Activated T-cell treated with anti-CD3 and anti-CD28 coated beads, Interleukin-2, amount 50 U/mL, for 24 hours (primary cell): Measurements from ENCODE around the gene CD86.
"Not testable (repeated sequence)": the region's sequence is repeated elsewhere in the genome, so short reads cannot be mapped to it uniquely, and the experiment has no call there.

Source experiments
- DNase-seq: peaks from one replicate; pipeline ENCODE4 v3.0.0-alpha.2; 2020
- H3K27ac Mint-ChIP-seq: 2 replicates; pipeline ENCODE4 v1.8.0; 2020; ENCODE audit warnings: mild to moderate bottlenecking, mixed read lengths
- H3K27me3 Mint-ChIP-seq: 2 replicates; pipeline ENCODE4 v1.8.0; 2020; ENCODE audit warnings: mixed read lengths
- H3K36me3 Mint-ChIP-seq: 2 replicates; pipeline ENCODE4 v1.8.0; 2020; ENCODE audit warnings: low read depth, mixed read lengths
- H3K4me1 Mint-ChIP-seq: 2 replicates; pipeline ENCODE4 v1.8.0; 2020; ENCODE audit warnings: low read depth, mixed read lengths
- H3K4me3 Mint-ChIP-seq: 2 replicates; pipeline ENCODE4 v1.8.0; 2020; ENCODE audit warnings: mild to moderate bottlenecking, moderate library complexity, mixed read lengths
- H3K9me3 Mint-ChIP-seq: 2 replicates; pipeline ENCODE4 v1.8.0; 2020; ENCODE audit warnings: mixed read lengths

The CD86 gene

DNA sequence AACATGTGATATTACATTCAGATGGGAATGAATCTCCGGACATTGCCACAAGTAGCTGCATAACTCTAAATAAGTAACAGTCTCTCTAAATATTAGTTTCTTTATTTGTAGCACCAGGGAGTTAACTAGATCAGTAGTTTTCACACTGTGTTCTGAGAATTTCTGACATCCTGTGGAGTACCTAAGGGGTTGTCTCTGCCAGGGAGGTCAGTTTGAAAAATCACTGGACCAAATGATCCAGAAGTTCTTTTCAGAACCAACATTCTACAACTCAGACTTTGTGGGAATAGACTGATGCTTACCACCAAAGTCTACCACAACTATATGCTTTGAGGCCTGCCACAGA, 24.1 kb upstream of the CD86 start:
- Mint-ChIP-seq H3K27me3 (peaks cover 10% of the 10 kb centered on the region), H3K4me3 (no peak overlapping the region), H3K36me3 (no peaks in the 10 kb centered on the region), H3K27ac (peak overlapping the region; percentile 18), H3K4me1 (peaks cover 17% of the 10 kb centered on the region), H3K9me3 (peaks cover 8% of the 10 kb centered on the region)
- DNase-seq: no peak

DNA sequence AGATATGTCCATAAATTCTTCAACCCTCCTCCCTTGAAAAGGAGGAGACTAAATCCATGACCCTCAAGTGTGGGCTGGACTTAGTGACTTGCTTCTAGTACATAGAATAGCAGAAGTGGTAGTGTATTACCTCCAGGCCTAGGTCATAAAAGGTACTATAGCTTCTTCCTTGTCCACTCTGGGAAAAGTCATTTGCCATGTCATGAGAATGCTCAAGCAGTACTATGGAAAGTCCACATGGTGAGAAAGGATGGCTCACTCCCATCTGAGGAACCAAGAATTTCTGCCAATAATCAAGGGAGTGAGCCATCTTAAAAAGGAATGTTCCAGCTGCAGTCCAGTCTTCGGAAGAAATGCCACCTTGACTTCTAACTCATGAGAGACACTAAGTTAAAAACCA, 22.6 kb upstream of the CD86 start:
- Mint-ChIP-seq H3K36me3 (no peaks in the 10 kb centered on the region), H3K27ac (no peak overlapping the region), H3K9me3 (peaks cover 15% of the 10 kb centered on the region), H3K4me3 (no peak overlapping the region), H3K27me3 (peaks cover 10% of the 10 kb centered on the region), H3K4me1 (peaks cover 17% of the 10 kb centered on the region)
- DNase-seq: no peak

DNA sequence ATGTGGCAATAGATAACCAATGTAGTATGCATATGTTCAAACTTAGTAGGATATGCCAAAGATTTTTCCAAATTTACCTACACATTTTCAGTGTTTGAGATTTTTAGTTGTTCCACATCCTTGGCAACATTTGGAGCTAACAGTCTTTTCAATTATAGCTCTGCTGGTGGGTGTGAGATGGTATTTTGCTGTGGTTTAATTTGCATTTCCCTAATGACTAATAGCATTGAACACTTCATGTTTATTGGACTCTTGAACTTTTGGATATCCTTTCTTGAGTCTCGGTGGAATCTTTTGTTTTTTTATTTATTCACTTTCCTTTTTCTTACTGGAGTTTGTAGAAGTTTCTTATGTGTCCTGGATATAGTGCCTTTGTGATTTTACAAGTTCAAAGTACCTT, 22.1 kb upstream of the CD86 start:
- Mint-ChIP-seq H3K36me3 (no peaks in the 10 kb centered on the region), H3K9me3 (peaks cover 19% of the 10 kb centered on the region), H3K27me3 (peaks cover 10% of the 10 kb centered on the region), H3K27ac (no peak overlapping the region), H3K4me3 (no peak overlapping the region), H3K4me1 (peaks cover 17% of the 10 kb centered on the region)
- DNase-seq: no peak

DNA sequence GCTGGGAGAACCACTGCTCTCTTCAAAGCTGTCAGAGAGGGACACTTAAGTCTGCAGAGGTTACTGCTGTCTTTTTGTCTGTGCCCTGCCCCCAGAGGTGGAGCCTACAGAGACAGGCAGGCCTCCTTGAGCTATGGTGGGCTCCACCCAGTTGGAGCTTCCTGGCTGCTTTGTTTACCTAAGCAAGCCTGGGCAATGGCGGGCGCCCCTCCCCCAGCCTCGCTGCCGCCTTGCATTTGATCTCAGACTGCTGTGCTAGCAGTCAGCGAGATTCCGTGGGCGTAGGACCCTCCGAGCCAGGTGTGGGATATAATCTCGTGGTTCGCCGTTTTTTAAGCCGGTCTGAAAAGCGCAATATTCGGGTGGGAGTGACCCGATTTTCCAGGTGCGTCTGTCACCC, 7.9 kb upstream of the CD86 start:
- H3K36me3 Mint-ChIP-seq, H3K27ac Mint-ChIP-seq, H3K4me3 Mint-ChIP-seq, H3K4me1 Mint-ChIP-seq, H3K9me3 Mint-ChIP-seq, DNase-seq: not testable (repeated sequence)
- peaks cover 13% of the 10 kb centered on the region for H3K27me3 Mint-ChIP-seq

DNA sequence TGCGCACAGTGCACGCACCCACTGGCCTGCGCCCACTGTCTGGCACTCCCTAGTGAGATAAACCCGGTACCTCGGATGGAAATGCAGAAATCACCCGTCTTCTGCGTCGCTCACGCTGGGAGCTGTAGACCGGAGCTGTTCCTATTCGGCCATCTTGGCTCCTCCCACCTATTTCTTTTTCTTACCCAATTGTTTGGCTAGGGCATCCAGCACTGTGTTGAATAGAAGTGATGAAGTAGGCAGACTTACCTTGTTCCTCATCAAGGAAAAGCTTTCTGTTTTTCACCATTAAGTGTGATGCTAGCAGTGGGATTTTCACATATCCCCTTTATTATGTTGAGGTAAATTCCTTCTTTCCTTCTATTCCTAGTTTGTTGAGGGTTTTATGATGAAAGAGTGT, 7.4 kb upstream of the CD86 start:
- H3K4me1 Mint-ChIP-seq, DNase-seq, H3K9me3 Mint-ChIP-seq, H3K27ac Mint-ChIP-seq, H3K36me3 Mint-ChIP-seq, H3K4me3 Mint-ChIP-seq: not testable (repeated sequence)
- H3K27me3 Mint-ChIP-seq: peaks cover 16% of the 10 kb centered on the region

DNA sequence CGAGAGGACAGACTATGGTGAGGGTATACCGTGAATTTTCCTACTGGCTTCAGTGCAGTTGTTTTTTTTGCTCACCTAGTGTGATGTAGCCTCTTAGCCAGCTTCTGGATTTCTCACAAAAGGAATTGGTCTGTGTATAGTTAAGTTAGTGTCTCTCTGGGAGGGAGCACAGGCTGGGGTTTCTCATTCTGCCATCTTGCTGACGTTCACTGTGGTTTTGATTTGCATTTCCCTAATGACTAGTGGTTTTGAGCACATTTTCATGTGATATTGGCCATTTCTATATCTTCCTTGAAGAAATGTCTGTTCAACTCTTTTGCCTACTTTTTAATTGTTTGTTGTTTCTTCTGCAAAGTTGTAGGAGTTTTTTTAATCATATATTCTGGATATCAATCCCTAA, 2.2 kb upstream of the CD86 start:
- Mint-ChIP-seq H3K27ac (no peak overlapping the region), H3K4me3 (no peak overlapping the region), H3K9me3 (no peaks in the 10 kb centered on the region), H3K36me3 (no peaks in the 10 kb centered on the region), H3K27me3 (peaks cover 36% of the 10 kb centered on the region), H3K4me1 (no peaks in the 10 kb centered on the region)
- no peak for DNase-seq

DNA sequence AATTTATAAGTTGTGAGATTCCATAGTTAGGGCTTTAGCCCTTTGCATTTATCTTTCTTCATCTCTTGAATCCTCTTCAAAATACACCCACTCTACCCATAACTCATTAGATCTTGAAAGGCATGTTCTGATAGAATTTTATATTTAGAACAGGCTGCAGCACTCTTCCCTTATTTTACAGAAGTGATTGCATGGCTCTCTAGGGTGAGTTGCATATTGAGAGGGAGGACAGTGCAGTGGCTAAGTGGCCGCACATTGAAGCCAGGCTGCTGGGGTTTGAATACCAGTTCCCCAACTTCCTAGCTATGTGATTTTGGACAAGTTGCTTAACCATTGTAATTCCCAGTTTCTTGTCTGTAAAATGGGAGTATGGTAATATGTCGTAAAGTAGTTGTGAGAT, 2.5 kb downstream of the CD86 start:
- Mint-ChIP-seq H3K27me3 (peaks cover 35% of the 10 kb centered on the region), H3K36me3 (no peaks in the 10 kb centered on the region), H3K4me3 (no peak overlapping the region), H3K4me1 (no peaks in the 10 kb centered on the region), H3K27ac (no peak overlapping the region), H3K9me3 (no peaks in the 10 kb centered on the region)
- DNase-seq: no peak

DNA sequence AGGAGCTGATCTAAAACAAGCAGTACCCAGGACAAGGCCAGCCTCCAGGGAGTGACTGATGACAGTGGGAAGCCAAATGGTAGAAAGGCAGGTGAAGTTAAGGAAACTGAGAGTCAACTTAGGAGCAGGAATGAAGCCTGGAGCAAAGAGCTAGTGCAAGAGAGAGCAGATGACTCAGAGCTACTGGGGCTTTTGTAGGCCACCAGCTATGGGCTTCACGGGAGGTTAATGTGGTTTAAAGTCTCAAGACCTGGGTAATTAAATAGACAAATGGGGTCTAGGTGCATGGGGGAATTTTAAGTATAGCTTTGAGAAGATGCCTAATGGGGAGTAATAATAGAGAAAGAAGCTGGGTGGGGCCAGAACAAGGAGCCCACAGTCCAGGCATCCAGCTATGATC, 3.1 kb downstream of the CD86 start:
- H3K4me1 Mint-ChIP-seq: no peaks in the 10 kb centered on the region
- H3K27ac Mint-ChIP-seq: no peak overlapping the region
- H3K9me3 Mint-ChIP-seq: no peaks in the 10 kb centered on the region
- H3K36me3 Mint-ChIP-seq: no peaks in the 10 kb centered on the region
- DNase-seq: no peak
- H3K4me3 Mint-ChIP-seq: no peak overlapping the region
- H3K27me3 Mint-ChIP-seq: peaks cover 30% of the 10 kb centered on the region

DNA sequence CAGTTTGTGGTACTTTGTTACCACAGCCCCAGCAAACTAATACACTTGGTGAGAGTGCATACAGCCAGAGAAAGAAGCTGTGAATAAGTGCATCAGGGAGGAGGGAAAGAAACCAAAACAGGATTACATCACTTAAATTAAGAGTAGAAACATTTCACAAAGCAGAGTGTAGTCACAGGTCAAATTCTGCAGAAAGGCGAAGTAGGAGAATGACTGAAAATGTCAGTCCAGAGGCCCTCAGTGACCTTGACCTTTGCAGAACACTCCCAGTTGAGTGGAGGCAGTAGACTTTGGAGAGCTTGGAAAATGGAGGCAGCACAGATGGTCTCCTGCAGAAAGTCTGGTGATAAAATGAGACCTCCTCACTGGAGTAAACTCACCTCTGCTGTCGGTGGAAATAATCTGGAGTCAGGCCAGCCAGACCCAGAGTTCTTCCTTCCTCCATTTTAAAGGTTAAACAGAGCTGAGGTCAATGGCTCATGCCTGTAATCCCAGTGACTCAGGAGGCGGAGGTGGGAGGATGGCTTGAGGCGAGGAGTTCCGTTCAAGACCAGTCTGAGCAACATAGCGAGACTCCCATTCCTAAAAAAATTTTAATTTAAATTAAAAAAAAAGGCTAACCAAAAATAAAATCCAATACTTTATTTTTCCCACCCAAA, 5.0 kb downstream of the CD86 start:
- Mint-ChIP-seq H3K9me3 (no peaks in the 10 kb centered on the region), H3K4me1 (no peaks in the 10 kb centered on the region), H3K27ac (no peak overlapping the region), H3K27me3 (peaks cover 22% of the 10 kb centered on the region), H3K36me3 (no peaks in the 10 kb centered on the region), H3K4me3 (no peak overlapping the region)
- no peak for DNase-seq

DNA sequence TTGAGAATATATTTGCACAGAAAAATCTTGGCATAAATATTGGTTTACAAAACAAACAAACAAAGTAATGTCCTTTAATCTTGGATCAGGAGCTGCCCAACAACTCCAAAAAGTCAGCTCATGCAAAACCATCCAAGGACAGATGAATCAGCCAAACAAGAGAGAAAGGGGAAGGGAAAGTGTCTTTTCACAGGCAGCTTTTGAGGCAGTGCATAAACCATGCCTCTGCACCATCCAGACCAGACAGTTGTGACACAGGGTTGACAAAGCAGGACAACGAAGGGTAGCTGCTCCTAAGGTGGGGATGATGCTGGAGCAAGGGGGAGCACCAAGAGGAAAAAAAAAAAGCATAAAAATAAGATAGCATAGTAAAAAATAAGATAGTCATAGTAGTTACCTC, 8.7 kb downstream of the CD86 start:
- no peak for DNase-seq
- Mint-ChIP-seq H3K4me3 (no peak overlapping the region), H3K27ac (no peak overlapping the region), H3K4me1 (peaks cover 9% of the 10 kb centered on the region), H3K36me3 (no peaks in the 10 kb centered on the region), H3K9me3 (no peaks in the 10 kb centered on the region), H3K27me3 (peaks cover 6% of the 10 kb centered on the region)

DNA sequence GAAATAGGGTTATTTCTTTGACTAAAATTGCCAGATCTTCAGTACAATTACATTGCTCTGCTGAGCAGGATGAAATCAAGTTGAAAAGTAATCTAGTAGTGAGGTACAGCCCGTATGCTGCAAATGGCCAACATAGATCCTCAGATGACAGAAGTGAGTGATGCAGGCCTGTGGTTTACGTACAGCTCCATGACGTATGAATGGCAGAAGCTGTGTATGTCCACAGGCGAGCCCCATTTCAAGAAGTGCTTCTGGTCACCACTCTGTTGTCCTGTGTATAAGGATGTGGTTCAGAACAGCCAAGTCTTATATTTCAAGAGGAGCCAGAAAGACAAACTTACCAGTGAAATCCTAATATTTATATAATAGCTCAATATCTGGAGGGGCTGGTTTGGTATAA, 9.2 kb downstream of the CD86 start:
- Mint-ChIP-seq H3K27ac (no peak overlapping the region), H3K27me3 (peaks cover 3% of the 10 kb centered on the region), H3K4me1 (peaks cover 9% of the 10 kb centered on the region), H3K36me3 (no peaks in the 10 kb centered on the region), H3K4me3 (no peak overlapping the region), H3K9me3 (no peaks in the 10 kb centered on the region)
- DNase-seq: no peak

DNA sequence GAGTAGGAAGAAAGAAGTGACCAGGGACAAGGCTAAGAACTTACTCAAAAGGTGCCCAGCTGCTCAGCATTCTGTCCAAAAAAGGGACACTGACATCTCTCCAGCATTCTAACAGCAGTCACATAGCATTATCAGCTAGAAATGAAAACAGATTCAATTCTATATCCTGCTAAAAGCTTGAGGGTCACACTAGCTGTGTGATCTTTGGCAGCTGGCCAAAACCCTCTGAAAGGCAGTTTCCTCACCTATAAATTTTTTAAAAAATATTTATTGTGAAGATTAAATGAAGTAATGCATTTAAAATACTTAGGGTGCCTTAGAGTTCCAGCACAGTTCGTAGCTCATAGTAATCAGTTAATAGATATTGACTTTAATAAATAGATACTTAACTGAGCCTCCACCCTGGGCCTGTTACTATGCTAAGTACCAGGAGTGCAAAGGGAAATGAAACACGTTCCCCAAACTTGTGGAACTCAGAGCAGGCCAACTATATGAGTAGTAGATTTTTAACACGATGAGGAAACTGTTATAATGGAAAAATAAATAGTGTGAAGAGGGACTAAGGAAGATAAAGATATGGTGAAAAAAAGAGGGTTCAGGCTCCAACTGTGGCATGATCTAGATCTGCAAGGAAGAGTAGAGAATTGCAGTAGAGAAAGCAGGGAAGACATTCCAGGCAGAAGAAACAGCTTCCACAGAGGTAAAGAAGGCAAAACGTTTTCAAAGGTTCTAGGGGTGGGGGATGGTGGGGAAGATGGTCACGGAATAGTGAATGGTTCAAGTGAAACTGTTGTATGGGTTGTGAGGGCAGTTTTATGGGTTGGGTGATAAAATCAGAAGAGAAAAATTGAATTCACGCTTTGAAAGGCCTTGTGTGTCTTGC, 11.4 kb downstream of the CD86 start:
- Mint-ChIP-seq H3K27me3 (no peaks in the 10 kb centered on the region), H3K36me3 (no peaks in the 10 kb centered on the region), H3K9me3 (no peaks in the 10 kb centered on the region), H3K4me1 (peaks cover 9% of the 10 kb centered on the region), H3K4me3 (no peak overlapping the region), H3K27ac (no peak overlapping the region)
- no peak for DNase-seq

DNA sequence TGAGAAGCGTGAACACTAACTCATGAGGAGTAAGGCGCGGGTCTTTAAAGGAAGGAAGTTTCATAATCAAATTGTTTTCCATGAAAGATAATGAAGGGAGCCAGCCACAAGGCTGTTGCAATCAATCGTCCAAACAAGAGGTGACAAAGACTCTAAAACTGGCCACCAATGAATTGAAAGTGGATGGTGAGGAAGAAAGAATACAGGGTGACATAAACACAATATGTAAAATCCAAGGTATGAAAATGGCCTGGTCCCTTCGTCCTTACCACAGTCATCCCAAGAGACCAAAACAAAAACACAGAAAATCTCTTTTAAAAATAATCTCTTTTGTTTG, 12.0 kb downstream of the CD86 start:
- Mint-ChIP-seq H3K9me3 (no peaks in the 10 kb centered on the region), H3K4me3 (no peak overlapping the region), H3K27me3 (no peaks in the 10 kb centered on the region), H3K27ac (no peak overlapping the region), H3K4me1 (peaks cover 9% of the 10 kb centered on the region), H3K36me3 (no peaks in the 10 kb centered on the region)
- no peak for DNase-seq

DNA sequence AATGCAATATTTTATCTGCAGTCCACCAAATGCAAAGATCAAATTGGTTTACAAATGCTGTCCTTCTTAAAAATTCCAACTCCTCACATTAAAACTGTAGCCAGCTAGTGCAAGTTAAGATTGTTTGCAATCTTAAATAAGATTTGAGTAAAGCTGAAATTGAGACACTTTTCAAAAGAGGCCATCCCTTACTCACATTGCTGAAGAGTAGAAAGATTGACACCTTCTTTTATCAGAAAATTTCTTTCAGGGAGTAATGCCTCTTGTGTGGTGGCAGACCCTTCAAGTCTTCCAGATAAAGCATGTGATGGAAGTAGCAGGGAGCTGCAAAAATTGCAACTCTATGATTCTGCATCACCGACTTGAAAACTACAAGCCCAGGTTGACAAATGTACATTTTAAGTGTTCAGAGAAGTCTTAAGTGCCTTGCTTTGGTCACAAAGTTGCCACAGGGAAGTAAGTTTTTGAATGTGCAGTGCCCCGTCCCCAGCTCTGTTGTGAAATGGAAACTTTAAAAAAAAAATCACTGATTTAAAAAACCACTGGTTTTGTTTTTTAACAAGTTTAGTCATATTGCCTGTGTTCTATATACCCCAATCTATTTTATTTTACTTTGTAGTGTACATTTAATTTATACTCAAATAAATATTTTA, 12.6 kb downstream of the CD86 start:
- no peak overlapping the region for H3K4me3 Mint-ChIP-seq
- DNase-seq: no peak
- H3K4me1 Mint-ChIP-seq: peaks cover 9% of the 10 kb centered on the region
- no peak overlapping the region for H3K27ac Mint-ChIP-seq
- H3K9me3 Mint-ChIP-seq: no peaks in the 10 kb centered on the region
- no peaks in the 10 kb centered on the region for H3K36me3 Mint-ChIP-seq
- H3K27me3 Mint-ChIP-seq: no peaks in the 10 kb centered on the region

DNA sequence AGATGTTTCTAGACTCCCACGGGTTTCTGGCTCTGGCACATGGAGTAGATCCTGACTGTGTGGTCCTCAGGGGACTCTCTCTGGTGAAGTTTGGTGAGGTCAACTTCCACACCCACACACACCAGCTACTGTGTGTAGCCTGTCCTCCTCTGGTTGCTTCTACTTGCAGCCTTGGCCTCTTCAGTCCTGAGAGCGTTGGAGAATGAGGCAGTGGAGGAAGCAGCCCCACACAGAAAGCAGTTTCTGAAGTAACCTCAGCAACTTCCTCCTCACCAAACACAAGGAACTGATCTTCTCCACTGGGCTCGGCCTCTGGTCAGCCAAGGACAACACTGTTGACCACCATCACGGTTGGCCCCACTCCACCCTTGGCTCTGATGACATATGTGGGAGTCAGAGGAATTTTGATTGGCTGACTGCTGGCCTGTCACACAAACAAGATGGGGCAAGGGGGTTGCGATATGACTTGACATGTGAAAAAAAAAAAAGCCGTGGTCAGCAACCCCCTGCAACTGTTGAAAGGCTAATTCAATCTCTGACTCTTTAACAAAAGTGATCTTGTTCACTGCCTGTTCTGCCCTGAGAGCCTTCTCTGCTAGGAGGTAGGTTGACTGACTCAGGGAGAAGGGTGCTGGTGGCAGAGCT, 19.6 kb downstream of the CD86 start:
- Mint-ChIP-seq H3K36me3 (no peaks in the 10 kb centered on the region), H3K4me3 (no peak overlapping the region), H3K27me3 (peaks cover 45% of the 10 kb centered on the region), H3K9me3 (no peaks in the 10 kb centered on the region), H3K27ac (no peak overlapping the region), H3K4me1 (peaks cover 21% of the 10 kb centered on the region)
- no peak for DNase-seq
